Natural killer cell (primary cell): Measurements from ENCODE around the gene OR6A2. TPM values are rescaled to one million over a fixed set of nuclear protein-coding genes. Genes with fewer than 3 reads are reported as not detected.
A peak's percentile ranks its signal among the peaks of the same experiment; 100 is the strongest.

Experiments used
- ATAC-seq, 3 donors: fragments of 150-1000 bp in 2 of 3; fragments of 200-7000 bp in 1 of 3; cut with Tn5 transposase; 1 replicate in 1 of 3; 2 replicates in 2 of 3; pipeline ENCODE4 v1.10.0; 2021; ENCODE audit warnings: mild to moderate bottlenecking in 2 of 3, moderate library complexity in 2 of 3
- DNase-seq, 2 donors: peaks; one replicate each; pipeline versions ENCODE4 v3.0.0 to v3.0.0-alpha.2; 2013 to 2021; ENCODE audit warnings: mixed read lengths in 1 of 2
- H3K27ac ChIP-seq: one replicate; pipeline ENCODE4 v1.5.1; 2013; ENCODE audit warnings: mild to moderate bottlenecking, low read length
- H3K27me3 ChIP-seq: one replicate; pipeline ENCODE4 v1.6.1; 2013; ENCODE audit warnings: low read length; ENCODE audit not compliant: control insufficient read depth, insufficient read depth
- H3K36me3 ChIP-seq: one replicate; pipeline ENCODE4 v1.6.1; 2013; ENCODE audit warnings: low read length; ENCODE audit not compliant: control insufficient read depth, insufficient read depth
- H3K4me1 ChIP-seq: one replicate; pipeline ENCODE4 v1.6.1; 2013; ENCODE audit warnings: low read length; ENCODE audit not compliant: control insufficient read depth, insufficient read depth
- H3K4me3 ChIP-seq: one replicate; pipeline ENCODE4 v1.5.1; 2013; ENCODE audit warnings: low read length
- H3K9me3 ChIP-seq: one replicate; pipeline ENCODE4 v1.6.1; 2013; ENCODE audit warnings: low read length; ENCODE audit not compliant: control insufficient read depth, insufficient read depth
- H3K27ac Mint-ChIP-seq, 2 donors: one replicate each; pipeline ENCODE4 v1.8.0; 2022; ENCODE audit warnings: mild to moderate bottlenecking in 2 of 2, mixed read lengths in 2 of 2, moderate library complexity in 1 of 2
- H3K27me3 Mint-ChIP-seq, 2 donors: one replicate each; pipeline ENCODE4 v1.8.0; 2022; ENCODE audit warnings: low read depth in 2 of 2, mixed read lengths in 2 of 2
- H3K36me3 Mint-ChIP-seq: one replicate; pipeline ENCODE4 v1.8.0; 2022; ENCODE audit warnings: mixed read lengths
- H3K4me1 Mint-ChIP-seq, 2 donors: one replicate each; pipeline ENCODE4 v1.8.0; 2022; ENCODE audit warnings: mixed read lengths in 2 of 2
- H3K4me3 Mint-ChIP-seq: one replicate; pipeline ENCODE4 v1.8.0; 2022; ENCODE audit warnings: mild to moderate bottlenecking, moderate library complexity, mixed read lengths
- H3K9me3 Mint-ChIP-seq, 2 donors: one replicate each; pipeline ENCODE4 v1.8.0; 2022; ENCODE audit warnings: mixed read lengths in 2 of 2
- CTCF ChIP-seq: fragments of 200-600 bp; IDR thresholded peaks from one replicate; pipeline ENCODE4 v1.8.0; 2022; ENCODE audit warnings: antibody characterized with exemption
- WGBS: methylation state at CpG from one replicate; pipeline ENCODE4 v1.1.7; 2013; ENCODE audit warnings: missing lambda C conversion rate; ENCODE audit not compliant: insufficient coverage; 5-methylcytosine and 5-hydroxymethylcytosine counted together
- intact Hi-C: fragments of 100-400 bp; cut with micrococcal nuclease; formaldehyde crosslinking; loops from one replicate; pipeline ENCODE4 v1.14.2; 2022
- total RNA-seq, 4 donors: library from RNA; stranded (reverse); fragments of 120-200 nt in 1 of 4; gene quantifications; one replicate each; pipeline versions ENCODE4 v1.2.3 to v1.2.4, GENCODE V29; 2013 to 2022

The OR6A2 gene
- total RNA-seq, 3 donors from 2014 or later (not counting 1 experiment from before 2014, with no cell fraction given), result not detected

- intact Hi-C loops, result loop anchor here (10.0 kb wide), 1 partner anchor 137 kb away; the partner anchor contains the start of genes ILK and RRP8
- peak overlapping the region; percentile 17 for H3K4me3 ChIP-seq
- no peaks in the 10 kb centered on the region for H3K27me3 Mint-ChIP-seq
- no peaks in the 10 kb centered on the region for H3K27me3 ChIP-seq
- no peaks in the 10 kb centered on the region for H3K9me3 Mint-ChIP-seq
- H3K27ac ChIP-seq, result peak overlapping the region; percentile 91
- no peak overlapping the region for H3K4me3 Mint-ChIP-seq
- ATAC-seq, result no peak
- WGBS, result 68% methylated on average over 7 of the region's 7 CpGs
- no peak for TF ChIP-seq CTCF
- no peak overlapping the region for H3K27ac Mint-ChIP-seq
- H3K36me3 ChIP-seq, result peaks cover 17% of the 10 kb centered on the region
- peaks cover 23% of the 10 kb centered on the region for H3K4me1 ChIP-seq
- H3K9me3 ChIP-seq, result no peaks in the 10 kb centered on the region
- peaks cover 26 to 29% of the 10 kb centered on the region in 2 donors for H3K4me1 Mint-ChIP-seq
- DNase-seq, result no peak
- H3K36me3 Mint-ChIP-seq, result no peaks in the 10 kb centered on the region
These were observed 57.2 kb downstream of the OR6A2 start for GRCh38 chr11:6742260-6742659.

Other genes with a start within 250 kb of the OR6A2 start
- gene RRP8, start 196.1 kb downstream of the OR6A2 start, total RNA-seq, result 10 to 100 TPM; 31.3 to 35.9 (median 31.9) TPM
- 100 to 1,000 TPM; 109 to 145 (median 142) TPM for gene ILK, start 195.9 kb downstream of the OR6A2 start, total RNA-seq
- gene TAF10, start 187.5 kb downstream of the OR6A2 start, total RNA-seq, result 100 to 1,000 TPM; 154 to 191 (median 158) TPM
- gene TPP1, start 180.3 kb downstream of the OR6A2 start, total RNA-seq, result 100 to 1,000 TPM; 123 to 135 (median 131) TPM
- 1 to 10 TPM in 1 of 3 donors, under 1 TPM in 2; 0.49 to 1.0 (median 0.83) TPM for gene DCHS1, start 143.9 kb downstream of the OR6A2 start, total RNA-seq
- gene MRPL17, start 116.3 kb downstream of the OR6A2 start, total RNA-seq, result 10 to 100 TPM in 2 of 3 donors, 1 to 10 TPM in 1; 9.0 to 11.8 (median 11.4) TPM
- gene OR2AG2, start 27.7 kb downstream of the OR6A2 start, total RNA-seq, result not detected
- not detected for gene OR2AG1, start 16.7 kb downstream of the OR6A2 start, total RNA-seq
- not detected for gene OR10A5, start 46.0 kb upstream of the OR6A2 start, total RNA-seq
- gene OR10A2, start 63.4 kb upstream of the OR6A2 start, total RNA-seq, result under 1 TPM in 1 of 3 donors, not detected in 2; 0.05 TPM
- not detected for gene OR10A4, start 76.9 kb upstream of the OR6A2 start, total RNA-seq
- not detected for gene OR2D2, start 92.8 kb upstream of the OR6A2 start, total RNA-seq
- gene OR2D3, start 121.3 kb upstream of the OR6A2 start, total RNA-seq, result not detected
- gene ZNF215, start 126.7 kb upstream of the OR6A2 start, total RNA-seq, result under 1 TPM in 2 of 3 donors, not detected in 1; 0.26 to 0.80 TPM
- not detected for gene ZNF214, start 220.7 kb upstream of the OR6A2 start, total RNA-seq
- not detected for gene NLRP14, start 220.8 kb upstream of the OR6A2 start, total RNA-seq